ENCODE results near the gene OXT.

Gene OXT

DNA sequence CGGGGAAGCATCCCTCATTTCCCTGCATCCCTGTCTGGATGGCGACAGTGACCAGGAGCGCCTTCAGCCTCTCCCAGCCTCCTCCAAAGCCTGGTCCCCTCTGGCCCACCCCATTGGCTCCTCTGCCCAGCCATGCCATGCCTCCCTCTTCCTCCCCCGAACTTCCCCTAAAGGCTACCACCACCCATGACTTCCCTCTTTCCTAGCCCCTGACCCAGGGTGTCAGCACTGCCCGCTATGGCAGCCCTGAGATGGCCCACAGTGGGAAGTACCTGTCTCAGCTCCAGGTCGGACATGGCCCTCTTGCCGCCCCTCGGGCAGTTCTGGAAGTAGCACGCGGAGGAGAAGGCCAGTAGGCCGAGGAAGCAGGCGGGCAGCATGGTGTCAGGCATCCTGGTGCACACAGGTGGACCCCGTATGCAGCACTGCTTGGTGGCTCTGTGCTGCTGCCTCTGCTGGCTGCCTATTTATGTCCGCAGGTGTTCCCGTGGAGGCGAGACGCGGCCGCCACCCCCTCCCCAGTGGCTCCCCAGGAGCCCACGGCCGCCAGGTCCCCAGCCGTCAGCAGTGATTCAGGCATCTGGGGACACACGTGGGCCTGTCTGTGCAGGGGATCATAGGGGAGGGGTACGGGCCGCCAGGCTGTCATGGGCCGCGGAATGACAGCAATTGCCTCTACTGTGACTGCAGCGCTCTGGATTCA is 13.0 kb downstream of the OXT start, which contains the start of gene AVP:
Gene AVP (minus strand): TSS at position 442 of the 703 bp plus-strand sequence. CDS start 50 bp downstream, at position 392.
- DNase-seq (ENCODE audit: low read depth in 2 of 3, low spot score in 2 of 3) = no peak

DNA sequence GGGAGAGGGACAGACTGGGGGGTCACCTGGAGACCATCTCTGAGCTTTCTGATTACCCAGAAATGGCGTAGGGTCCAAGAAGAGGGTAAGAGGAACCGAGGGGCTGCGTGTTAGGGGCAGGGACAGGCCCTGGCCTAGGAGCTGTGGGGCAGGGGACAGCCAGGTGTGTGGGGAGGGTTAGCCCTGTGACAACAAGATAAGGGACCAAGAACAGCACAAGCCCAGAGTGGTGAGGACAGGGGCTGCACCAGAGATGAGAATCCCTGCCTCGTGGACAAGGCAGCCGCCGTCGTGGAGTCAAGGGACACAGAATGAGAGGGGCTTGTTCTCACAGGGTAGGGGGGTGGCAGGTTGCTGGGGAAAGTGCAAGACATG is 13.6 kb downstream of the OXT start:
- DNase-seq (ENCODE audit: low read depth in 2 of 3, low spot score in 2 of 3) = no peak

DNA sequence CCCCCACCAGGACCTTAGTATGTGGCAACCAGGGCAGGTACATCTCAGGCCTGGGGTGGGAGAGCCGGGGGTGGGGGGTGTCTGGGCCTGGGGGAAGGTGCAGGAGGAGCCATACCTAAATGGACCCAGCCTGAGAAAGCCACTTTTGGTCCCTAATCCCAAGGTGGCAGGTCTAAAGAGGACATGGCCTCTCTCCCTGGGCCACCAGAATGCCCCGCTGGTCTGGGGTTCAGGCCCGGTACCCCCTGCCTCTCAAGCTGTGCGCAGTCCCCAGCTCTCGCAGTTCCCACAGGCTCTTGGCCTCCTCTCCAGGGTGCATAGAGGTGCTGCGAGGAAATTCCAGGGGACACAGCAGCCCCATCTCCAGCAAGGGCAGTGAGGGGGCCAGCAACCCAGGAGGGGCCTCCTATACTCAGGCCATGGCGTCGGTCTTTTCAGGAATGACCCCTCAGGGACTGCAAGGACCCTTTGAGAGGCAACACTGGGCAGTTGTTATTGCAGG is 14.2 kb downstream of the OXT start:
- DNase-seq (ENCODE audit: low read depth in 2 of 3, low spot score in 2 of 3) = no peak

DNA sequence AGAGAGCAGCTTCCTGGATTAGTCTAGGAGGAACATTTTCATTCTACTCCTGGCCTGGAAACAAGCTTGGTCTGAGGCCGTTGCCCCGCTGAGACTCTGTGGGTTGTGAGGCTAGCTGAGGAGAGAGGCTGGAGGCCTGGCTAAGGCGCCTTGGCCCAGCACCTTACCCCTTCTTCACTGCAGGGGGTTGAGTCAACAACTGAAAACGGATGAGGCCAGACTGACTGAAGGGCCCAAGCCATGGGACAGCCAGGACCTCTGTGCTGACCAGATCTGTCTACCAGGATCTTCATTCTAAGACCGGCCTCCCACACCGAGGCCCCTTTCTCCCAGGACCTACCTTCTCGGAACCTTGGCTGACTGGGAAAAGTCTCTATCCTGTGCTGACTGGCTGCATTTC is 16.6 kb downstream of the OXT start:
- no peak for DNase-seq (ENCODE audit: low read depth in 2 of 3, low spot score in 2 of 3)

DNA sequence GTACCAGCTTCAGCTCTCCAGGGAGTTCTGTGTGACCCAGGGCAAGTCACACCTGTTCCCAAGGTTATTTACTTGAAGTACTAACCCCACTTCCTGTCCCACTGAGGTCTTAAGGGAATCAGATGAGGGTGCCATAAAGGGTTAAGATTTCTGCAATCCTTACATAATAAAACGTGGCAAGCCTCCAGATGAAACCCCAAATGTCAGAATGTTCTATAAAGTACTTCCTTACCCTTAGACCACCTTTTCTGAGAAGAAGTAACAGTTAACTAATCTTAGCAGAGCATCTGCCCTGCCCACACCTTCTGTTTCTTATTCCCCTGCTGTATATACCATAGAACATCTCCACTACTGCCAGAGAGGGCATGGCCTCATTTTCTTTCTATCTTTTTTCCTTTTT is 19.1 kb downstream of the OXT start:
- no peak for DNase-seq (ENCODE audit: low read depth in 2 of 3, low spot score in 2 of 3)

DNA sequence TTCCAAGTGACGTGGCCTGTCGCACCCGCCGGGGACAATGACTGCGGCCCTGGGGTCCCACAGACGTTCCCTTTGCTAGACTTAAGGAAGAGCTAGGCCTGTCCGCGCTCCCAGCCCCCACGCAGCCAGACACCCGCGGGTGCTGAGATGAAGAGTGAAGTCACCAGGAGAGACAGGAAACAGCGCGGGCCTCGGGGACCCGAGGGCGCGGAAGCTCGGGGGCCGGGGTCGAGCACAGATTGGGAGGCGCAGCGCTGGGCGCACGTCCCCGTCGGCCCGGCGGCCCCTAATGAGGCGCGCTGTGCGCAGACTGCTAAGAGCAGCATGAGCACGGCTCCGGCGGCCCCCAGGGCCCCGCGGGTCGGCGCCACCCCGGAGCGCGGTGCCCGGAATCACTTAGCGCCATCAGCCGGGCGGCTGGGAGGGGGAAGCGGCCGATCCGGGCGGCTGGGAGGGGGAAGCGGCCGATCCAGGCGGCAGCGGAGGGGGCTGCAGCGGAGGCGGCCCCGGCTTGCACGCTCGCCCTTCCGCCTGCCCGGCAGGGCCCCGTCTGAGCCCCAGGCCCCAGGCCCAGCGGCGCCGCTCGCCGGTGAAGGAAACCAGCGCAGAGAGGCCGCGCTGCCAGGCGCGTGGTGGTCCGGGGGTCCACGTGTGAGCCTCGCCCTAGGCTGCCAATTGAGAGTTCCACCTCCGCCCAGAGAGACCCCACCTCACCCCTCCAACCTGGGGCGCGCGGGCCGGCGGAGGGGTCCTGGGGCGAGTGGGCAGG is 21.4 kb downstream of the OXT start:
- DNase-seq (ENCODE audit: low read depth in 2 of 3, low spot score in 2 of 3) = no peak

DNA sequence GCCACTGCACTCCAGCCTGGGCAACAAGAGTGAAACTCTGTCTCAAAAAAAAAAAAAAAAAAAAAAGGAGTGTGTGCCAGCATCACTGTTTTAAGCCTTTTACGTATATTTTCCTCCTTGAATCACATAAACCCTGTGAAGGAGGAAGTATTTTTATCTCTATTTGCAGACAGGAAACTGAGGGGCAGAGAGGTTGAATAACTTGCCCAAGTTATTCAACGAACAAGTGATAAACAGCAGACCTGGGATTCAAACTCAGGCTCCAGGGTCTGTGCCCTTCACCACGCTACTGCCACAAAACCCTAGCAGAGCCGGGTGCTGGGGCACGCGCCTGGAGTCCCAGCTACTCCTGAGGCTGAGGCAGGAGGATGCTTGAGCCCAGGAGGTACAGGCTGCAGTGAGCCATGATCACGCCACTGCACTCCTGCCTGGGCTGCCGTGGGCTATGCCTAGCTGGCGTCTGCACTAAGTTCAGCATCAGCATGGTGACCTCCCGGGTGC is 22.5 kb downstream of the OXT start:
- no peak for DNase-seq (ENCODE audit: low read depth in 2 of 3, low spot score in 2 of 3)

DNA sequence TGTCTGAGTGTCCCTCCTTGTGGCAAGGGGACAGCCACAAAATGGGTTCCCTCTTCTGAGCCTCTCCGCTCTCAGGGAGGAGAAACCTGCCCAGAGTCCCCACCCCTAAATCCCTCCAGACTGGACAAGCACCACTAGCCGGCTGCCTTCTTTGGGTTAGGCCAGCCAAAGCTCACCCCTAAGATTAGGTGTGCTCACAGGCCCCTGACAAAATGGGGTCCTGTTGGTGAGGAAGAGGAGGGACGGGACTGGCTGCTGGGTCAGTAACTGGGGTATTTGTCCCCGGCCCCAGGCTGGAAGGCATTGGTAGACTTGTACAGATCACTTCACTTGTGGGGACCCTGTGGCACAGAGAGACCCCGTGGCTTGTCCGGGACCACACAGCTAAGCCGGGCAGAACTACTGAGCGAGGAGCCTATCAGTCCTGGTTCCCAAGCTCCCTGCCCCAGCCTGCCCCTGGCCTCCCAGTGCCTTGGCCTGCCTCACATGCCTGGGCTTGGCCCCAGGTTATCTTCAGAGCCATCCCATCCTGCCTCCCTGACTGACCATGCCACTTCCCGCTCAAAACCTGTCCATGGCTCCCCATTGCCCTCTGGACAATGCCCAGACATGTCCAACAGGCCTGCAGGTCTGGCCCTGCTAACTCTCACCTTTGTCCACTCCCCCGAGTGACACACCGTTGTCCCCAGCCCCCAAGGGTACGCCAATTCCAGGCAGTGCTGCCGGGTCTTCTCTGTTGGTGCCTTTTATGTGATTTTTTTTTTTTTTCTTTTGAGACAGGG is 23.6 kb downstream of the OXT start:
- no peak for DNase-seq (ENCODE audit: low read depth in 2 of 3, low spot score in 2 of 3)

DNA sequence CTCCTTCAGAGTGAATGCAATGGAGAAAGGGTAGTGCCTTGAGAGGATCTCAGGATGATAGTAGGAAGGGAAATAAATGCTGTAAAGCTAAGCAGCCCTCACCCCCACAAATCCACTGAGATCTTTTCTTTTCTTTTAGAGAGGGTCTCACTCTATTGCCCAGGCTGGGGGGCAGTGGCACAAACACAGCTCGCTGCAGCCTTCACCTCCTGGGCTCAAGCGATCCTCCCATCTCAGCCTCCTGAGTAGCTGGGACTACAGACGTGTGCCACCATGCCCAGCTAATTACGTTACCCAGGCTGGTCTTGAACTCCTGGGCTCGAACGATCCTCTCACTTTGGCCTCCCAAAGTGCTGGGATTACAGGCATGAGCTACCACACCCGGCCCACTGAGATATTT is 29.1 kb downstream of the OXT start:
- no peak for DNase-seq (ENCODE audit: low read depth in 2 of 3, low spot score in 2 of 3)

DNA sequence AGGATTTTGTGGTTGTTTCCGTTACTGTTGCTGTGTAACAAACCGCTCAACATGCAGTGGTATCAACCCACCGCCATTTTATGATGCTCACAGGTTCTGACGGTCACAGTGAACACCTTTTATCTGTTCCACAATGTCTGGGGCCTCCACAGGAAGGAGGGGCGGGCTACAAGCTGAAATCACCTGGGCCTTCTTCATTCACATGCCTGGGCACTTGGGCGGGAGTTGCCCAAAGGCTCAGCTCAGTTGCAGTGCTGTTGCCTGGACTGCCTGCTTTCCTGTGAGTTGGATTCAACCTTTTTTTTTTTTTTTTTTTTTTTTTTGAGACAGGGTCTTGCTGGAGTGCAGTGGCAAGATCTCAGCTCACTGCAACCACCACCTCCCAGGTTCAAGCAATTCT is 29.8 kb downstream of the OXT start:
- DNase-seq (ENCODE audit: low read depth in 2 of 3, low spot score in 2 of 3) = no peak

DNA sequence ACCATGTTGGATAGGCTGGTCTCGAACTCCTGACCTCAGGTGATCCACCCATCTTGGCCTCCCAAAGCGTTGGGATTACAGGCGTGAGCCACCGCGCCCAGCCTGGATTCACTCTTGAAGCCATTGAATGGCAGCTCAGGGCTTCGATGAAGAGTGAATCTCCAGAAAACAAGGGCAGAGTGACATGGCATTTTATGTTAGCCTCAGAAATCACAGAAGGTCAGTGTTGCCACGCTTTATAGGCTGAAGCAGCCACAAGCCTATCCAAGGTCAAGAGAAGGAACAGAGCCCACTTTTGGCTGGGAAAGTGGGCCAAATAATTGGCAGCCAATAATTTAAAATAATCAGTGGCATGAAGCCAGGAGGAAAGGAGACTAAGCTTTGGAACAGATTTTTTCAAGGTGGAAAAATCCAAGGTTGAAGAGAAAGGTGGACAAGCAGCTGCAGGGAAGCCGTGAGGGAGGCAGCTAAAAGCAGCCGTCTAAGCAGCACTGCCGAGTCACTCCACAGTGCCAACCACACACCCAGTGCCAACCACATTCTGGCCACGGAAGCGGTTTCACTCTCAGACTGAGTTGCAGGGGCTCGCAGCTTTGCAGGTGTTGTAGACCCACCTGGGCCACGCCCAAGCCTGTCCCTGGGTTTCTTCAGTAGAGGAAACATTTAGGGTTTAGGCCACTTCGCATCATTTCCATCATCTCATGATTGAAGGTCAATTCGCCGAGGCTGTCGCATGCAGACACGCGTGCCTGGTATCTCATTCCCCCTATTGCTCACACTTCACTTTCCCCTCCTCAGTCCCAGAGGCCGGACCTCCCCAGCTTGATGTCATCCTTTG is 30.5 kb downstream of the OXT start:
- peak; percentile 36 to 60 (median 48) for DNase-seq (ENCODE audit: low read depth in 2 of 3, low spot score in 2 of 3)

DNA sequence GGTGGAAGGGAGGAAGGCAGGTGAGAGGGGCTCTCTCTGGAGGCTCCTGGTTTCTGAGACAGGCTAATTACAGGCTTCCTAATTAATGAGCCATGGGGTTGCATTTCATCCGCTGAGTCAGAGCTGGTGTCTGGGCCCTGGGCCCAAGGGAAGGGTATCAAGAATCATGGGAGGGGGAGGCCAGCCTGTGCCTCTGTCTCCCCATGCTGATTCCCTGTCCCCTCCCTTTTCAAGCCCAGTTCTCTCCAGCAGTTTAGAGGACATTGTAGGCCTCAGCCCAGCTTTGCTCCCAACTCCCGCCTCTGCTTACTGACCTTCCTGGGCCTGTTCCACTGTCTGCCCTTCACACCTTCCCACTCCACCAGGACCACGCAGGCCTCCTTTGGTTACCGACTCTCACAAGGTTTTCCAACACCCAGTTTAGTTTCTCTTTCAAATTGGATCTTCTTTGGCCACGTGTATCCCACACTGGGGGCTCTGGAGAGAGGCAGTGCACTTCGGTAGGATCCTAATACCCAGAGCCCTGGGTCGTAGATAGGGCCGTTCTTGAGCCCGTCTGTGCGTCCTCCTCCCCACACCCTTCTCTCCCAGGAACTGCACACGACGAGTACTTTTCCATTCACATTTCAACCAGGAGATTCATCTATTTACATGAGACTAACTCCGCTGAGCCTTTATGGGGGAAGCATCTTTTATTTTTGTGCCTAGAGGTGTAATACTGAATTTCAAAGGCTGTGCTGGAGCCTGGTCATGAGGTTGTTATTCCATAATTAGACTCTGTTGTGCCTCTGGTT is 31.4 kb downstream of the OXT start:
- no peak for DNase-seq (ENCODE audit: low read depth in 2 of 3, low spot score in 2 of 3)

DNA sequence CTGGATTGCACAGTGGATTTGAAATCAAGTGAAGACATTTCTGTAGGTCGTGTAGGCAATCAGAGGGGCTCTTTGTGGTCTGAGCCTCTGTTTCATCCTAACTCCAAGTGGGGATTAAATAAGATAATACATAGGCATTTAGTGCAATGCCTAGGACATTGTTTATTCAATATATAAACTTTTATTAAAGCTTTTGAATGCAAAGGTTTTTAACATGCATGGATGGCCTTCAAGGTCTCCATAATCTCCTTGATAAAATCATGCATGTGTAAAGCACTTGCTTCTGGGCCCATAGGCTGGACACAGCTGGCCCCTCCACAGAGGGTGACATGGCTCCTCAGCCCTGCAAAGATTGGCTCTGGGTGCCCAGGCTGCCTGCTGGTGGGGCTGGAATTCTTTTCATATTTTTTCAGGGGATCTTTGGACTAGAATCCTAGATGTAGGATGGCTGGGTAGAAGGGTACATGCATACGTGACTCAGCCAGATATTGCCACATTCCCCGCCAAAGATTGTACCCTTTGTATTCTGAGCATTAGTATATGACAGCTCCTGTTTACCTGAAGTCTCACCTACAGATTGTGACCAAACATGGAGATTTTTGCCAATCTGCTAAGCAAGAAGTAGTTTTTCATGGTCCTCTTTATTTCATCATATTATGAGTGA is 32.1 kb downstream of the OXT start:
- no peak for DNase-seq (ENCODE audit: low read depth in 2 of 3, low spot score in 2 of 3)

DNA sequence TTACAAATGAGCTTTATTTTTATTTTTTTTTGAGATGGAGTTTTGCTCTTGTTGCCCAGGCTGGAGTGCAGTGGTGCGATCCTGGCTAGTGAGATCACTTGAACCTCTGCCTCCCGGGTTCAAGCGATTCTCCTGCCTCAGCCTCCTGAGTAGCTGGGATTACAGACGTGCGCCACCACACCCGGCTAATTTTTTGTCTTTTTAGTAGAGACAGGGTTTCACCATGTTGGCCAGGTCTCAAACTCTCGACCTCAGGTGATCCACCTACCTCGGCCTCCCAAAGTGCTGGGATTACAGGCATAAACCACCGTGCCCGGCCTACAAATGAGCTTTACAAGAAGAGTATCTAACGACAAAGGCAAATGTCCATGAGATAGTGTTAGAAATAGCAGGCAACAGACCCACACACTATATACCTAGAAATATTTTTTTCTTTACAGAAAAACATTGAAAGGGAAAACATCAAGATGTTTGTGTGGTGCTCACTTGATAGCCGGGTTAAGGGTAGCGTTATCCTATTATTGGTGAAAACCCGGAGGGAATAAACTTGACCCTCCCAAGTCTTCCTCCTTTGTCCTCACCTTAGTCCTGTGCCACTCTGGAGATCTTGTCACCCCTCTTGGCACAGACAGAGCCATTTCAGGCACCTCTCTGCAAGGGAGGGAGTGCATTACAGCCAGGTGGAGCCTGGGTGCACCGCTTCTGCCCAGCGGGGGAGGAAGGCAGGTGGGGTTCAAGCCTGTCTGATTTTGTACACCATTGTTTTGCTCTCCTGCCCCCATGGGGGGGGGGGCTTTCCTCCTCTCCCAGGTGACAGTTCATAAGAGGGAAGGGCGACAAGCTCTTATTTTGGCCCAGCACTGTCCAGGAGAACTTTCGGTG is 34.1 kb downstream of the OXT start:
- DNase-seq (ENCODE audit: low read depth in 2 of 3, low spot score in 2 of 3) = no peak

DNA sequence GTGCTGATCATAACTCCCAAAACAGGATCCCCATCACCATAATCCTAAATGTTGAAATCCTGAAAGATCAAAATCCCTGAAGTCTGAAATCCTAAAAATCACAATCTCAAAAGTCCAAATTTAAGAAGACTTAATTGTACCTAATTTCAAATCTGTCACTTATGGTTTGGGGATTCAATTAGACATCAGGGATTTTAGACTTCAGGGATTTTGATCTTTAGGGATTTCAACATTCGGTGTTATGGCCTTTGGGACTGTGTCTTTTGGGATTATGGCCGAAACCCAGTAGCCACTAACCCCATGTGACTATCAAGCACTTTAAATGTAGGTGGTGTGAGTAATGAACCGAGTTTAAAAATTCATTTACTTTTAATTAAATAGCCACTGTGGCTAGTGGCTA is 34.8 kb downstream of the OXT start:
- no peak for DNase-seq (ENCODE audit: low read depth in 2 of 3, low spot score in 2 of 3)

DNA sequence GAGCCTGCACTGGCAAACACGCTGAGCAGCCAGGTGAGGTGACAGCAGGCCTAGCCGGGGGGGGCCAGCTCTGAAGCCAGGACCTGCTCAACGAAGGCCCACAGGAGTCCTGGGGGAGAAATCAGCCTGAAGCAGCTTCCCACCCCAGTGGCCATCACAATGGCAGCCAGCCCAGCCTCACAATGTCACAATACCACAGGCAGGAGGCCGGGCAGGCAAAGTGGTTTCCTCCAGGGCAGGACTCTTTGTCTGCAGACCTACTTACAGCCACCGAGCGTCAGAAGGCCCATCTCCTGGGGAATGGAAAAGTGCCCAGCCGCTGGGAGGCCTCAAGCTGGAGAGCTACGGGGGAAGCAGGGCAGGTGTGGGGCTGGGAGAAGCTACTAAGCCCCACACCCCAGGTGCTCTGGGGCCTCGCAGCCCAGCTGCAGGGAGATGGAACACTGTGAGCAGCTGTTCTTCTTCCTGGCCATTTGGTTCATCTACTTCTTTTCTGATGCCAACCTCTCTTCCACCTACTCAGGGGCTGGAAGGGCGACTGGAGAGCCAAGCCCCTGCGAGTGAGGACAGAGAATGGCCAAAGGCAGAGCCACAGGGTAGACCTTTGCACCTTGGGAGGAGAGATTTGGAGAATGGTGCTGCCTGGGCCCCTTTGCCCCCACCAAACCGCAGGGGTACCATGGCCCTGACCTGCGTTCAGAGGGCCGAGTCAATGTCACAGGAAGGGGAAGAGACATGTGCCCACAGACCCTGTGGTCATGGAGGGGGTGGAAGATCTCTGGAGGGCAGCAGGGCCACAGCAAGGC is 35.4 kb downstream of the OXT start:
- no peak for DNase-seq (ENCODE audit: low read depth in 2 of 3, low spot score in 2 of 3)

DNA sequence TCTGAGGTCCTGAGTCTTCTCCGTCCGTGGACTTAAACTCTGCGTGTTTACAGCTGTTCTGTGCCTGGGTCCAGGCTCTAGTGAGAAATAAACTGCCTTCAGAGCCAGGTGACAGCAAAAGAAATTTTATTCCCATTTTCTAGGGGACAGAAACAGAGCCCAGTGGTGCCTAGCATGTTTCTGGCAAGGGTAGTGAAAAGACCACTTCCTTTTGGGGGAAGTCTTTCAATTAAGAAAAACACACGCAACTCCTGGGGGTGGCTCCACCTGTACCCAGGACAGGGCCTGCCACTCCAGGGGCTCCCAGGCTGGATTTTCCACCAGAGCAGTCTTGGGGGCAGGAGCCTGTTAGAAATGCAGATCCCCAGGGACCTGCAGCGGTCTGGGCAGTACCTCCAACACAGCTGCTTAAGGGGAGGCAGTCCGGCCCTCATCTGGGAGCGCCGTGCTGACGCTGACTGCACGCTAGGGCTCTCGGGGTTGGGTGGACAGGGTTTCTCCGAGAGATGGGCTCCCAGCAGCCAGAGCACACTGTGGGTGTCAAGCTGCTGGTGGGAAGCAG is 36.1 kb downstream of the OXT start:
- DNase-seq (ENCODE audit: low read depth in 2 of 3, low spot score in 2 of 3) = no peak

All from activated CD8-positive, alpha-beta memory T cell treated with anti-CD3 and anti-CD28 coated beads for 48 hours (primary cell).